GM19463 (cell line): ENCODE data around the gene SLC25A47.

ENCODE experiments used
- ATAC-seq: cut with Tn5 transposase; IDR thresholded peaks from one replicate; pipeline ENCODE4 v1.9.1; 2021; ENCODE audit warnings: mild to moderate bottlenecking, moderate library complexity; ENCODE audit not compliant: unreplicated experiment

Gene SLC25A47

DNA sequence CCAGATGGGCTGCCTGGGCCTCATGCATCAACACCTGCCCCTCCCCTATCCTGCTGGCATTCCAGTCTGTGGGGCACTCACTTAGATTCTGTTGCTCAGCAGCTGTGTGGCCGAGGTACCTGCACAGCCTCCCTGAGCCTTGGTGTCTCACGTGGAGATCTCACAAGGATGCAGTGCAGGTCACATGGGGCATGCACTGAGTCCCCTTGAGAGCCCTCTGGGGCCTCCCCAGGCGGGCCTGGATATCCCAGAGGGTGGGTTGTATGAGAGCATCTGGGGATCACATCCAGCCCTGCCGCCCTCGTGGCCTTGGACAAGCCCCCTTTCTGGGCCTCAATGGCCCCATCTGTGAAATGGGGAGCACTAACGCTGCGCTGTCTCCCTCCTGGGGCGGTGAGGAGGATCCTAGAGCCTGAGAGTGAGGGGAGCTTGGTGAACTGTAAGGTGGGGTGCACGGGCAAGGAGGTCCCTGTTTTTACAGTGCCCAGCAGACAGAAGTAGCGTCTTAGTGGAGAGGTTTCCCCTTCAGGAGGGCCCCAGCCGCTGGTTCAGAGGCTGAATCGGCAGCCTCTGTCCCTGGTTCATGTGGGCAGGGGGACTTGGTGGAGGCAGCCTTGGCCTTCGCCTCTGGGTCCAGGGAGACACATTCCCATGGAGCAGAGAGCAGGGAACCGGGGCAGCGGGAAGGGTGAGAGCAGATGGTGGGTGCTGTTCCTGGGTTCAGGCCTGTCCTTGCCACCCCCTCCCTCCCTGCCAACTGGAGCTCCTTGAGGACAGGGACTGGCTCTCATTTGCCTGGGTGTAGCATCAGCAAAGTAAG, 791 bp upstream of the SLC25A47 start:
- ATAC-seq = no peak

DNA sequence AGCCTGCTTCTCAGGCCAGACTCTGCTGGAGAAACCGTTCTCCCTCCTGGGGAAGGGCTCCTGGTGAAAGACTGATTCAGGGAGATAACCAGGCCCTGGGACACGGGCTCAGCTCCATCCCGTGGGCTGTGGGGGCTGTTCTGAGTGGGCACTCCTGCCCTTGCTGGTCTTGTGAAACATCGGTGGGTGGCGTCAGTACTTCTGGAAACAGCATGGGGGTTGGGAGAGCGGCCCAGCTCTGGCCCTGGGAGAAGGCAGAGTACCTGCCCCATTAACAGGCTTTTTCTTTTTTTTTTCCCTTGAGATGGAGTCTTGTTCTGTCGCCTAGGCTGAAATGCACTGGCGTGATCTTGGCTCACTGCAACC, 786 bp downstream of the SLC25A47 start:
- ATAC-seq = no peak

DNA sequence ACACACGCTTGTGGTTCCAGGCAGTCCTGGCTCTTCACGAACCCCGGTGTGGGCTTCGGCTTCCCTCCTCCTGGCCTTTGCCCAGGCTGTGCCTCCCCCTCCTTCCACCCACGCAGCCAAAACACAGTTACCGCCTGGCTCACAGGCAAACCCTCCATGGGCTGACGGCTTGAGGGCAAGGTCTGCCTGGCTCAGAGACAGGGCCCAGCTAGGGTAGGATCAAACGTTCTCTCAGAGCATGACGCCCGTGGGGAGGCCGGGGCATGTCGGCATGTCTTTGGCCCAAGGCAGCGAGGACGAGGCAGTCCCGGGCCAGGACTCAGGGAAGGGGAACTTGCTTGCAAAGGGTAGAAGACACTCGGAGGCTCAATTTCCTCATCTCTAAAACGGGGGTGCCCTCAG, 2.1 kb downstream of the SLC25A47 start:
- no peak for ATAC-seq

DNA sequence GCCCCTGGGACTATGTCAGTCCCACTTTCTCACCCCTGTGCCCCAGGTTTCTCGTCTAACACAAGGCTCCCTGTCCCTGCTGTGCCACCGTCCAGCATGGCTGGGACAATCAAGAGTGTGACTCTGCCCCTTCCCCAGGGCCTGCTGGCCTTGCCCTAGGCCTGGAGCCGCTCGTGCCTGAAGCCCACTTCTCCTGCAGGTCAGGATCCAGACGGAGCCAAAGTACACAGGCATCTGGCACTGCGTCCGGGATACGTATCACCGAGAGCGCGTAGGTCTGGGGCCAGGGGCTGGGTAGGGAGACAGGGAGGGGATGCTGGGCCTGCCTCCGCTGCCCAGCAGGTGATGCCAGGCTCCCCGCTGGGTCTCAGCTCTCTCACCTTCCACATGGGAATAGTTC, 2.8 kb downstream of the SLC25A47 start:
- ATAC-seq = no peak

DNA sequence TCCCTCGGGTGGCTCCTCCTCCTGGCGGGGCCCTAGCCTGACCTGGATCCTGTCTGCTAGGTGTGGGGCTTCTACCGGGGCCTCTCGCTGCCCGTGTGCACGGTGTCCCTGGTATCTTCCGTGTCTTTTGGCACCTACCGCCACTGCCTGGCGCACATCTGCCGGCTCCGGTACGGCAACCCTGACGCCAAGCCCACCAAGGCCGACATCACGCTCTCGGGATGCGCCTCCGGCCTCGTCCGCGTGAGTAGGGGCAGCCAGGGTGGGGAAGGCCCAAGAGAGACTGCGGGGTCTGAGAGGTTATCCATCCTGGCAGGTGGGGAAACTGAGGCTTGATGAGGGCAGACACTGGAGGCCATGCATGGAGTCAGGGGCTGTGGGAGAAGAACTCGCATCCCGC, 4.0 kb downstream of the SLC25A47 start:
- ATAC-seq = no peak

DNA sequence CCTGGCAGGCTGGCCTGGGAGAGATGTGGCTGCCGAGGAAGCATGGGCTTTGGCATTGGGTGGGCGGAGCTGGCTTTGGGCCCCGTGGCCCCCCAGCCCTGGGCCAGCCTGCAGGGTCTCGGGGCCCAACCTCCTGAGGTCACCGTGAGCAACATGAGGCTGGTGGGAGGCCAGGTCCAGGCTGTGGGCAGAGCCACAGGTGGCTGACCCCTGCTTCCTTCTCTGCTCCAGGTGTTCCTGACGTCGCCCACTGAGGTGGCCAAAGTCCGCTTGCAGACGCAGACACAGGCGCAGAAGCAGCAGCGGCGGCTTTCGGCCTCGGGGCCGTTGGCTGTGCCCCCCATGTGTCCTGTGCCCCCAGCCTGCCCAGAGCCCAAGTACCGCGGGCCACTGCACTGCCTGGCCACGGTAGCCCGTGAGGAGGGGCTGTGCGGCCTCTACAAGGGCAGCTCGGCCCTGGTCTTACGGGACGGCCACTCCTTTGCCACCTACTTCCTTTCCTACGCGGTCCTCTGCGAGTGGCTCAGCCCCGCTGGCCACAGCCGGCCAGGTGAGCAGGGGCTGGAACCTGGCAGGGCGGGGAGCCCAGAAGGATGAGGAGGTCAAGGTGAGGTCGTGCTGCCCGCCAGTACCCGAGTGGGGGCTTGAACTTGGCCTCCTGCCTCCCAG, 5.5 kb downstream of the SLC25A47 start:
- ATAC-seq = no peak

DNA sequence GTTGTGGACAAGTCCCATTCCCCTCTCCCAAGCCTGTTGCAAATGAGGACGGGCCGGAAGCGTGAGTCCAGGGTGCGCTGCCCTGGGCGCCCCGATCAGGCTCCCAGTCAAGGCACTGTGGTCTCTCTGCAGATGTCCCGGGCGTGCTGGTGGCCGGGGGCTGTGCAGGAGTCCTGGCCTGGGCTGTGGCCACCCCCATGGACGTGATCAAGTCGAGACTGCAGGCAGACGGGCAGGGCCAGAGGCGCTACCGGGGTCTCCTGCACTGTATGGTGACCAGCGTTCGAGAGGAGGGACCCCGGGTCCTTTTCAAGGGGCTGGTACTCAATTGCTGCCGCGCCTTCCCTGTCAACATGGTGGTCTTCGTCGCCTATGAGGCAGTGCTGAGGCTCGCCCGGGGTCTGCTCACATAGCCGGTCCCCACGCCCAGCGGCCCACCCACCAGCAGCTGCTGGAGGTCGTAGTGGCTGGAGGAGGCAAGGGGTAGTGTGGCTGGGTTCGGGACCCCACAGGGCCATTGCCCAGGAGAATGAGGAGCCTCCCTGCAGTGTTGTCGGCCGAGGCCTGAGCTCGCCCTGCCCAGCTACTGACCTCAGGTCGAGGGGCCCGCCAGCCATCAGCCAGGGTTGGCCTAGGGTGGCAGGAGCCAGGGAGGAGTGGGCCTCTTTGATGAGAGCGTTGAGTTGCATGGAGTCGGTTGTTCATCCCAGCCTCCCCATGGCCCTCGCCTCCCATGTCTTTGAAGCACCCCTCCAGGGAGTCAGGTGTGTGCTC, 6.3 kb downstream of the SLC25A47 start:
- no peak for ATAC-seq

DNA sequence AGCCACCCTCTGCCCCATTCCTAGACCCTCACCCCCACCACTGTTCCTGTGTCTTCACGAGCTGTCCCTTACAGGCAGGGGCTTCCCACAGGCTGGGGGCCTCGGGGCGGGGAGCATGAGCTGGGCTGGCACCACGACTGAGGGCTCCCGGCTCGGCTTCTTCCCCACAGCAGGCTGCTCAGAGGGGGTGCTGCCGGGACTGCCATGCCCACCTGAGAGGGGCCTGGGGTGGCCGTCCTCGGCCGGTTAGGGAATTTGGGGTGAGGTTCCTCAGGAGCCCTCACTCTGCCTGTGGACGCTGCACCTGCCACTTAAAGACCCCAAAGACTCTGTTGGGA, 6.8 kb downstream of the SLC25A47 start:
- ATAC-seq = no peak

DNA sequence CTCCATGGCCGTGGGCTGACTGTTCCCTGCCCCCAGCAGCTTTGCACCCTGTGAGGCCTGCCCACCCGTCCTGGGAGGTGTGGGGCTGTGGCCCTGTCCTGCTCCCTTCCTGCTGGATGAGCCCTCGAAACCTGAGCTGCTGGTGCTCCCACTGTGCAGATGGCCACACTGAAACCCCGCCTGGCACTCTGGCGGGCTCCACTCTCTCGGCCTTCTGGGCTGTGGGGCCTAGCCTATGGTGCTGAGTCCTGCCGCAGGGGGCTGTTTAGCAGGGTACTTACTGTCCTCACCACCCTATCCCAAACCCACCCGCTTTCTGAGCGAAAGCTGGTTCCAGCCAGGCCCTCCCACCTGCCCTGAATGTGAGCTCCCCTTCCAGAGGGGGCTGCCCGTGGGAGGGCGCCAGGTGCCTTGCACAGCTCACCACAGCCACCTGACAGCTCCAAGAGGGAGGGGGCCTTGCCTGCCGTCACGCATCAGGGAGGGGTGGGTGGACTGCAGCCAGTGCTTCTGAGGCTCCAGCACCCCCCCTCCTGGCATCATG, 7.3 kb downstream of the SLC25A47 start:
- ATAC-seq = no peak

DNA sequence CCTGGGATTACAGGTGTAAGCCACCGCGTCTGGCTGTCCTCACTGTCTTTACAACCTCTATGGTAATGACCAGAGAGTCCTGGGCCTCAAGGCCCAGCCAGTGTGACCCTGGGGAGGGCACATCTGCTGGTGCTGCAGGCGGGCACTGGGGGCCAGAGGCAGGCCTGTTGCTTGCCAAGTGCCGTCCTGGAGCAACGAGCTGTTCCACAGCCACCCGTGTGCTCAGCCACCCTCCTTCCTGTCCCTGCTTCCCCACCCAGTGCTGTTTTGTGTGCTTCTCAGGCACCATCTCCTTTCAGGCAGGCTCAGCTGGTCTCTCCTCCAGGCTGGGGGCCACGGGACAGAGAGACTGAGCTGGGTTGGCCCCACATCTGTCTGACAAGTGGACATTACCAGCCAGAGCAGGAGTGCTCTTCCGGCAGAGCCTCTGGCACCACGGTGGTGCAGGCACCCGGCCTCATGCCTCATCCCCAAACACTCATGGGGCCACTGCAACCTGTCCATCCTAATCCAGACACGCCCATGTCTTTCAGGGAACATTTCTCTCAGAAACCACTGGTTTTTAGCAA, 9.0 kb downstream of the SLC25A47 start:
- ATAC-seq = no peak

DNA sequence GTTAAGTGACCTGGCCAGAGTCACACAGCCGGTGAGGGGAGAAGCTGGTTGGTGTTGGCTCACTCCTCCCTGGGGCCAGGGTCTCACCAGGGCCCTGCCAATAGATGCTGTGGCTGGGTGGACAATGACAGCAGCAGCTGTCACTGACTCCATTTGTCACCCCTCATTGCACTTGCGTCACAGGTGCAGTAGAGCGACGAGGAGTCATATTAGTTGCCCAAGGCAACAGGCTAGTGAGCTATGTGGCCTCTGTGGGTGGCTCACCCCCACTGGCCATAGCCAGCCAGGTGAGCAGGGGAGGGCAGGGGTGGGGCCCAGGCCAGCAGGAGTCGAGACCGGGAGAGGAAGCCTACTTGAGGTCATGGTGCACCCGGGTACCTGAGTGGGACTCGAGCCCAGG, 9.7 kb downstream of the SLC25A47 start:
- ATAC-seq = no peak

DNA sequence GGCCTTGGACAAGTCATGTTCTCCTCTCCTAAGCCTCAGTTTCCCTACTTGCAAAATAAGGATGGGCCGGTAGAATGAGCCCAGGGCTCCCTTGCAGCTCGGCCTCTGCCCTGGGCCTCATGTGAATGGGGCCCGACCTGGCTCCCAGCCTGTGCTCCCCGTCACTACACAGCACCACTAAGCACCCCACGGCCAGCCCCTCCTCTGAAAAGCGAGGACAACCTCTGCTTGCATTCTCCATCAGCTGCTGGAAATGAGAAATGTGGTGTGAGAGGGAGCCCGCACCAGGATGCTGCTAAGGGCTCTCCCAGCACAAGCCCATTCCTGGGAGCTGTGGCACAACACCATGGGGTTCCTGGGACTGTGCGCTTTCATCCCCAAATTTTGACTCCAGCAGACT, 10.2 kb downstream of the SLC25A47 start:
- ATAC-seq = no peak

DNA sequence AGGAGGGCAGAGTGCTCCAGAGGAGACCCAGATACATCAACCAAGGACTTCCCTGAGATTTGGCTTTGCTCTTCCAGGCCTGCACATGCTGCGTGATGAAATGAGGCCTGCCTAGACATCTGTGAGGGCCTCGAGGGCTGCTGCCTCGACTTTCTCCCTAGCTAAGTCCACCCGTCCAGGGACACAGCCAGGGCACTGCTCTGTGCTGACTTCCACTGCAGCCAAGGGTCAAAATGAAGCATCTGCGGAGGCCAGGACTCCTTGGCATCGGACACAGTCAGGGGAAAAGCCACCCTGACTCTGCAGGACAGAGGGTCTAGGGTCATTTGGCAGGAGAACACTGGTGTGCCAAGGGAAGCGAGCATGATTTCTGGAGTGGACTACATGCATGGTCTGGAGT, 10.7 kb downstream of the SLC25A47 start:
- no peak for ATAC-seq

DNA sequence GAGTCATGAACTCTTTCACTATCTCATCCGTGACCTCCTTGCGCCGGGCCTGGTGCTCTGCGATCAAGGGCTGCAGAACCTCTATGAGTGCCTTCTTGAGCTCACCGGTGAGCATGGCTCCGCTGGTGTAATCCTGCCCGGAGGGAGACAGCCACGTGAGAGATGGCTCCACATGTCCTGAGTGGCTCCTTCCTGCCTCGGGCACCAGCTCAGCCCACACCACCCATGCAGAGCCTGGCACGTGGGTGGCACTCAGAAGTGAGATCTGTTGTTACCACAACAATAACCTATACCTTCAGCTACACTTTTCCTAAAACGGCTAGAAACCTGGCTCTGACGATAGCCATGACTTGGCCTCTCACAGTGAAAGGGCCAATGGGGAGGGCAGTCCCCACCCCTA, 11.8 kb downstream of the SLC25A47 start:
- ATAC-seq = no peak

DNA sequence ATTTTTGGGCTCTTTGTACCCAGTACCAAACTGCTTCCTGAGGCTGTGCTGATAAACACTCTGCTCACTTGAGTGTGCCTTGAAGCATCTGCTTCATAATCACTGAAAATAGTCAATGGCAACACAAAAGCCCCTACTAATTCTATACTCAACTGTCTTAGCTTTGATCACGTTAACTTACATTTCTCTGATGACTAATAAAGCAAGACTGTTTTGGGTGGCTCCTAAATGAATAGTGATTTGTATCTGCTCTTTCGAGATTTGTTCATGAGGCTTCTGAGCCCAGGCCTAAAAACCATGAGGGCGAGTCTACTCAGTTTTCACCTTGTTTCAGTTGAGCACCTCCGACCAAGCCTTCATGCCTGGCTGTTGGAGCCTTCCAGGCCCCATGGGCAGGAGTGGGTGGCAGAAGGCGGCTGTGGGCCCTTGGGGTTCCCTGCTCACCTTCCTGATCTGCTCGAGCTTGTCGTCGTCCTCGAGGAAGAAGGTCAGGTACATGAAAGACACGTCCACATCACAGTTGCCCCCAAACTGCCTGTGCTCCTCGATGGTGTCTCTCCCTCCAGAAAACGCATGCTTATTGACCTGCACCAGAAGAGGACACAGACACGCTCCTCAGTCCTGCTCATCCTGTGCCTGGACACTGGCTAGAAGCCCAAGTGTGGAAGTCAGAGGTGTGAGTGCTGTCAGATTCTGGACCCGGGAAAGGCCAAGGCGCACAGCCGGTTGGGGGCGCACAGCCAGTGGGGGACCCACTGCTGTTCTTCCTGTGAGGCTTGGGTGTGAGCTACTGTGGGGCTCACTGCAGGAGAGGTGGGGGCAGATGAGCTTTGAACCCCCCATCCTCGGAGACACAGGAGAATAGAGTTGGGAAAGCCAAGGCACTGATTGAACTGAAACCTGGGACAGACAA, 13.7 kb downstream of the SLC25A47 start:
- no peak for ATAC-seq

DNA sequence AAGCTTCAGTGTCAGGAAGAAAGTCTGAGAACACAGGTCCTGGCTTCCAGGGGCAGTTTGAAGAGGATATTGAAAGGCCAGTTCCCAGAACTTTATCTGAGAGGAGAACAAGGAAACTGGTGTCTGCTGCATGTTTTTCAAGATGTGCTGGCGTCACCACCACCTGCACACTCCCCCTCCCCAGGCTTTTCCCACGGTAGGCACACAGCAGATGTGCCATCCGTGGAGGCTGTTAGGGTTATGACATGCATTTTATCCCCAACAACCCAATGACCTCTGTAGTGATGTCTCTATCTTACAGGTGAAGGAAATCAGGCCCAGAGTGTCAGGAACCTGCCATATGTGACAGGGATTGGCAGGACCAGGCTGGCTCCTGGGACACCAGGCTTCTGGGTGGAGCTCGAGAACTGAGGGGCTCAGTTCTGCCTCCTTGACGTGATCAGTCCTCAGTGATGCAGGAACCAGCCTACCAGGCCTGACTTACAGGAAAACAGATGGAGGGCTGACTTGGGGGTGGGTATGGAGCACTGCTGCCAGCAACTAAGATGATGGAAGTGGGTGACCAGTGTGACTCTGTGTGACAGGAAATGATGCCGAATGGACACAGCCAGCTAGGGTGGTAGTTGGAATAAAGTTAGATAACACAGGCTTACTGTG, 16.8 kb downstream of the SLC25A47 start:
- ATAC-seq = no peak

DNA sequence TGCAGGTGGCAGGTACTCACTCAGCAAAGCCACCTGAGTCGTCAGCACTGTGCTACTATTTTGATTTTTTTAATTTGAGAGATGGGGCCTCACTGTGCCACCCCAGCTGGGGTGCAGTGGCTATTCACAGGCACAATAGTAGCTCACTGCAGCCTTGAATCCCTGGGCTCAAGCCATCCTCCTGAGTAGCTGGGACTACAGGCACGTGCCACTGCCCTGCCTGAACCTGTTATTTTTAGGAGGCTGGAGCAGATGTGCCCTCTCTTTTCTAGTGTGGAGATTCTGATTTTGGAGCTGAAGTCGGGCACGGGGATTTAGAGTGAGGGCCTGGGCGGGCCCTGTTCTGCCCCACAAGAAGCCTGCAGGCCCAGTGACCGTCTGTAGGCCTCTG, 17.3 kb downstream of the SLC25A47 start:
- ATAC-seq = no peak

DNA sequence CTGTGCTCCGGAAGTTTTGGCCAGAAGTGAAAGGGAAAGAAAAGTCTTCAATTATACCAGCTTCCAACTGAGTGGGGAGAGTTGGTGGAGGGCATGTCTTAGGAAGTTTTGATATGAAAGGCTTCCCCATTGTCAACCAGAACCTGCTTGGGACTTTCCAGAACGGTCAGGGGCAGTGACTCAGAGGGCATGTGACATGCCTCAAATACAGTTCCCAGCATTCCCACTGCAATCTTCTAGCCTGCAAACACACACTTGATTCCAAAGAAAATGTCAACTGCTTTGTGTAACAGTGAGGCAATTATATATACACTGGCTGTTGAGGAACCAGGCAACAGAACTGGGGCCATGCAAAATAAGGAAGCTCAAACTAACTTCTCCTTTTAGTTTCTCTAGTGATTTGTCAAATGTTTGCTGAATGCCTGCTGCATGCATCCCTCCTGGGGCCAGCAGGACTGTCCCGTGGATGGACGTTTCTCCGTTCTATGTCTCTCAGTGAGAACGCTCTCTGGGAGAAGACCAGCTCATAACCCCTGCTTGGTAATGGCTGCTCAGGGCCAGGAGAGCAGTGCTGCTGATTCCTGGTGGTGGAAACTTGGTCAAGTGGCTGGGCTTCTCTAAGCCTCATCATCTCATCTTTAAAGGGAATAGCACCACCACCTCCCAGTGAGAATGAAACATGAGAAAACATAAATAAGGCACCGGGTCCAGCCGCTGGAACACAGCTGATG, 18.3 kb downstream of the SLC25A47 start:
- ATAC-seq = peak; percentile 66

DNA sequence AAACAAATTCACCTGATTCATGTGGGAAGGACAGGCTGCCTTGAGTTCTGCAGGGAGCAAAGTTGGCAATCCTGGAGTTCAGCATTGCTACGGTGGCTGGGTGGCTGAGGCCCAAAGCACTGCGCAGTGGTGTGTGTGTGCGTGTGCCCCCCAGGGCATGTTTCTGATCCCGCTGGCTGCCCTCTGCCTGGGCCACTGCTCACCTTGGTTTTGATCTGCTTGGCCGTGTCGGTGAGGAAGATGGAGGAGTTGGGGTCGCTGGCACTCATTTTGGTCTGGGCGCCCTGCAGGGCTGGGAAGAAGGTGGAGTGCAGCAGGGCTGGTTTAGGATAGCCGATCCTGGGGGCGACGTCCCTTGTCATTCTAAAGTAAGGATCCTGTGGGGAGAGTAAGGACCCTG, 19.1 kb downstream of the SLC25A47 start:
- no peak for ATAC-seq
